ENCODE results near the gene NFKBIB.

DNA sequence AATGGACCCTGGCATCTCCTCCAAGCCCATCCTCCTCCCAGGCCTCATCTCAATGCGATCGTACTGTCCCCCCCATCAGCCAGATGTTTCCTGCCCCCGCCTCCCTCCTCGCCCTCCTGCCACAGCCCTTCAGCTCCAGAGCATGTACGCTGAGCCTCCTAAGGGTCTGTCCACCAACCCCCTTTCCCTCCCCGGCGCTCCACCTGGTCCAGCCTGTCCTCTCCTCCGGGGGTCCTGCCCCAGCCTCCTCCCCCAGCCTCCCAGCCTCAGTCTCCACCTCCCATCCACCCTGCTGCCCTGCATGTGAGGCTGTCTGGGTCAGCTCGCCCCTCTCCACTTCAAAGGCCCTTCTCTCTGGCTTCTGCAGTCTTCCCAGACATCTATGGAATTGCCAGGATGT lies 4.8 kb upstream of the NFKBIB start:
- TF ChIP-seq POLR2AphosphoS5 (IDR thresholded peaks at IDR 0.05) (no peak), EP300 (IDR thresholded peaks at IDR 0.05; ENCODE audit: low read depth) (no peak), POLR2A (IDR thresholded peaks at IDR 0.05) (no peak)
- TF ChIP-seq, protein P1, sequence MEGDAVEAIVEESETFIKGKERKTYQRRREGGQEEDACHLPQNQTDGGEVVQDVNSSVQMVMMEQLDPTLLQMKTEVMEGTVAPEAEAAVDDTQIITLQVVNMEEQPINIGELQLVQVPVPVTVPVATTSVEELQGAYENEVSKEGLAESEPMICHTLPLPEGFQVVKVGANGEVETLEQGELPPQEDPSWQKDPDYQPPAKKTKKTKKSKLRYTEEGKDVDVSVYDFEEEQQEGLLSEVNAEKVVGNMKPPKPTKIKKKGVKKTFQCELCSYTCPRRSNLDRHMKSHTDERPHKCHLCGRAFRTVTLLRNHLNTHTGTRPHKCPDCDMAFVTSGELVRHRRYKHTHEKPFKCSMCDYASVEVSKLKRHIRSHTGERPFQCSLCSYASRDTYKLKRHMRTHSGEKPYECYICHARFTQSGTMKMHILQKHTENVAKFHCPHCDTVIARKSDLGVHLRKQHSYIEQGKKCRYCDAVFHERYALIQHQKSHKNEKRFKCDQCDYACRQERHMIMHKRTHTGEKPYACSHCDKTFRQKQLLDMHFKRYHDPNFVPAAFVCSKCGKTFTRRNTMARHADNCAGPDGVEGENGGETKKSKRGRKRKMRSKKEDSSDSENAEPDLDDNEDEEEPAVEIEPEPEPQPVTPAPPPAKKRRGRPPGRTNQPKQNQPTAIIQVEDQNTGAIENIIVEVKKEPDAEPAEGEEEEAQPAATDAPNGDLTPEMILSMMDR (IDR thresholded peaks at IDR 0.05): no peak
